ENCODE results near the gene MYO9A.

GRCh38 chr15:72156928-72157327, 39.0 kb upstream of the MYO9A start:
- no peak for TF ChIP-seq CTCF (IDR thresholded peaks at IDR 0.05 in 2 of 3, conservative IDR thresholded peaks at IDR 0.05 in 1 of 3; ENCODE audit: borderline replicate concordance in 1 of 3, insufficient read depth in 1 of 3, low read depth in 2 of 3, low read length in 2 of 3)
- TF ChIP-seq EZH2phosphoT487 (IDR thresholded peaks at IDR 0.05; ENCODE audit: borderline replicate concordance), result no peak
